Breast epithelium (tissue), 3 donors: Measurements from ENCODE around the gene ENTPD1.

ENCODE experiments used
- CTCF ChIP-seq, 3 donors: fragments of 450-650 bp; IDR thresholded peaks; one replicate each; pipeline ENCODE4 v1.5.1; 2016 to 2017; ENCODE audit warnings: antibody characterized with exemption in 3 of 3, mild to moderate bottlenecking in 3 of 3, moderate library complexity in 3 of 3
- POLR2AphosphoS5 ChIP-seq, 3 donors: sonication (generic); formaldehyde crosslinking; IDR thresholded peaks; one replicate each; pipeline ENCODE4 v1.6.1; 2017; ENCODE audit warnings: antibody characterized with exemption in 3 of 3

- TF ChIP-seq CTCF (IDR thresholded peaks at IDR 0.05), result no peak
- peak in 2 of 3 donors; percentile 26 to 31 for TF ChIP-seq POLR2AphosphoS5 (IDR thresholded peaks at IDR 0.05)
Measured at GRCh38 chr10:95755511-95756004, 405 bp upstream of the ENTPD1 start.
